GM19328 (cell line): Measurements from ENCODE around the gene SEMA3B.
"Not testable (repeated sequence)": the region's sequence is repeated elsewhere in the genome, so short reads cannot be mapped to it uniquely, and the experiment has no call there.

ENCODE experiments used
- ATAC-seq: cut with Tn5 transposase; IDR thresholded peaks from one replicate; pipeline ENCODE4 v1.9.1; 2021; ENCODE audit warnings: mild to moderate bottlenecking, moderate library complexity; ENCODE audit not compliant: unreplicated experiment

Gene SEMA3B

DNA sequence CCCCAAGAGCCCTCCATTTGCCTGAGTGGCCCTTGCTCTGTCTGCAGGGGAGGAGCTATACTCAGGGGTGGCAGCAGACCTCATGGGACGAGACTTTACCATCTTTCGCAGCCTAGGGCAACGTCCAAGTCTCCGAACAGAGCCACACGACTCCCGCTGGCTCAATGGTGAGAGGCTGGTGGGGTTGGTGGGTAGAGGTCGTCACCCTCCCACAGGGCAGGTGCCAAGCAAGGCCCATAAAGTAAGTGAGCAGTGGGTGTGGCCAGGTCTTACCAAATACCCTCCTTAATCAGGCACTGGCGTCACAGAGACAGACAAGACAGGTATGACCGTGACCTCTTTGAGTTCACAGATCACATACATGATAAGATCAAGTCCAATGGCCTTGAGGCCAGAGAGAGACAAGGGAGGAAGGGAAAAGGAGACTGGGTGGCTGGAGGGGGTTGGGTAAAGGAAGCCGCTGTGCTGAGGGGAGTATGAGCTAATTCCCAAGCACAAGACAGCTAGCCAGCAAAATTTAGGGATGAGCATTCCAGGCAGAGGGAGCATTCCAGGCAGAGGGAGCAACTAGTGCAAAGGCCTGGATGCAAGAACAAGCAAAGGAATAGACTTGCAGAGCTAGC is 2.5 kb downstream of the SEMA3B start:
- ATAC-seq: no peak

DNA sequence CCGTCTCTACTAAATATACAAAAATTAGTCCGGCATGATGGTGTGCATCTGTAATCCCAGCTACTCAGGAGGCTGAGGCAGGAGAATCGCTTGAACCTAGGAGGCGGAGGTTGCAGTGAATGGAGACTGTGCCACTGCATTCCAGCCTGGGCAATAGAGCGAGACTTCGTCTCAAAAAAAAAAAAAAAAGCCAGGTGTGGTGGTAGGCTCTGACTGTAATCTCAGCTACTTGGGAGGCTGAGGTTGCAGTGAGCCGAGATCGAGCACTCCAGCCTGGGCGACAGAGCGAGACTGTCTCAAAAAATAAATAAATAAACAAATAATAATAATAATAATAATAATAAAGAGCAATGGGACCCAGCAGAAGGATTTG is 3.6 kb downstream of the SEMA3B start:
- not testable (repeated sequence) for ATAC-seq

DNA sequence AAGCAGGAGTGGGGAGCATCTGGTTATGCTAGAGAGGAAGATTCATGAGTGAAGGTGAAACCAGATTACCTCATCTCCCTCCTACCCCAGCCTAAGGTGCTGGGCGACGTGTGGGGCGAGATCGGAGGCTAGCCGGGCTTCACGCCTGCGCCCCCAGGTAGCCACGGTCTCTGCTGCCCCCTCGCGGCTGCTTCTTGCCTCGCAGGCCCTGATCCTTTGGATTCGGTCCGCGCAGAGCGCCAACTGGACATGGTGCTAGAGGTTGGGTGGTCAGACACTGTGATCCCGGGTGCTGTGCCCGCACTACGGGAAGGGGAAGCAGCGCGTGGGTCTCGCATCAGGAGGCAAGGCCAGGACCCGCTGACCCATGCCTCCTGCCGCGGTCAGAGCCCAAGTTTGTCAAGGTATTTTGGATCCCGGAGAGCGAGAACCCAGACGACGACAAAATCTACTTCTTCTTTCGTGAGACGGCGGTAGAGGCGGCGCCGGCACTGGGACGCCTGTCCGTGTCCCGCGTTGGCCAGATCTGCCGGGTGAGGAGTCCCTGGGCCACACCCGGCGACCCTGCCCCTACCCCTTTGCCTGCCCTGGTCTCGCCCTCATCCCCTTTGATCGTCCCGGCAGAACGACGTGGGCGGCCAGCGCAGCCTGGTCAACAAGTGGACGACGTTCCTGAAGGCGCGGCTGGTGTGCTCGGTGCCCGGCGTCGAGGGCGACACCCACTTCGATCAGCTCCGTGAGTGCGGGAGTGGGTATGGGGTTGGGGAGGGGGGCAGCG is 4.2 kb downstream of the SEMA3B start:
- ATAC-seq: peak; percentile 81

DNA sequence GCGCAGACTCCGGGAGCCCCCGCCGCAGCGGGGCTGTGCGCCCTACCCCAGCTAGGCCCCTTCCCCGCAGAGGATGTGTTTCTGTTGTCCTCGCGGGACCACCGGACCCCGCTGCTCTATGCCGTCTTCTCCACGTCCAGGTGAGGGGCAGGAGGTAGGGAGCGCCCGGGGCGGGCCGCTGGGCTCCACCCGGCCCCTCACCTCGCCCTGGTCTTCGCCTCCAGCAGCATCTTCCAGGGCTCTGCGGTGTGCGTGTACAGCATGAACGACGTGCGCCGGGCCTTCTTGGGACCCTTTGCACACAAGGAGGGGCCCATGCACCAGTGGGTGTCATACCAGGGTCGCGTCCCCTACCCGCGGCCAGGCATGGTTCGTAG is 4.7 kb downstream of the SEMA3B start:
- ATAC-seq: no peak

DNA sequence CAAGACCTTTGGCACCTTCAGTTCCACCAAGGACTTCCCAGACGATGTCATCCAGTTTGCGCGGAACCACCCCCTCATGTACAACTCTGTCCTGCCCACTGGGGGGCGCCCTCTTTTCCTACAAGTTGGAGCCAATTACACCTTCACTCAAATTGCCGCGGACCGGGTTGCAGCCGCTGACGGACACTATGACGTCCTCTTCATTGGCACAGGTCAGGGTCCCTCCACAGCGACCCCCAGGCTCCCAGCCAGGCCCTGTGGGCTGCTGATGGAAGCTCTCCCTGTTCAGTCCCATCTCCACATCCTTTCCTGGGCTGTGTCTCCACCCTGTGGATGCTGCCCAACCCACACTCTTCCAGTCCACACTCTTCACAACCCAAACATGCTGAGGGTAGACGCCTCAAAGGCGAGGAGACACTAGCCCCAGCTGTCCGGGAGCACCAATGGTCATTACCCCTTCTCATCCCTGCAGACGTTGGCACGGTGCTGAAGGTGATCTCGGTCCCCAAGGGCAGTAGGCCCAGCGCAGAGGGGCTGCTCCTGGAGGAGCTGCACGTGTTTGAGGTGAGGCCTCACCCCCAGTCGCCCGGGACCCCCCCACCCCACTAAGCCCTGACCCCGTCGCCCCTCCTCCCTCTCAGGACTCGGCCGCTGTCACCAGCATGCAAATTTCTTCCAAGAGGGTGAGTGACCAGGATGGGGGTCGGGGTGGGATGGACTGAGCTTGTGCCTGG is 5.6 kb downstream of the SEMA3B start:
- no peak for ATAC-seq

DNA sequence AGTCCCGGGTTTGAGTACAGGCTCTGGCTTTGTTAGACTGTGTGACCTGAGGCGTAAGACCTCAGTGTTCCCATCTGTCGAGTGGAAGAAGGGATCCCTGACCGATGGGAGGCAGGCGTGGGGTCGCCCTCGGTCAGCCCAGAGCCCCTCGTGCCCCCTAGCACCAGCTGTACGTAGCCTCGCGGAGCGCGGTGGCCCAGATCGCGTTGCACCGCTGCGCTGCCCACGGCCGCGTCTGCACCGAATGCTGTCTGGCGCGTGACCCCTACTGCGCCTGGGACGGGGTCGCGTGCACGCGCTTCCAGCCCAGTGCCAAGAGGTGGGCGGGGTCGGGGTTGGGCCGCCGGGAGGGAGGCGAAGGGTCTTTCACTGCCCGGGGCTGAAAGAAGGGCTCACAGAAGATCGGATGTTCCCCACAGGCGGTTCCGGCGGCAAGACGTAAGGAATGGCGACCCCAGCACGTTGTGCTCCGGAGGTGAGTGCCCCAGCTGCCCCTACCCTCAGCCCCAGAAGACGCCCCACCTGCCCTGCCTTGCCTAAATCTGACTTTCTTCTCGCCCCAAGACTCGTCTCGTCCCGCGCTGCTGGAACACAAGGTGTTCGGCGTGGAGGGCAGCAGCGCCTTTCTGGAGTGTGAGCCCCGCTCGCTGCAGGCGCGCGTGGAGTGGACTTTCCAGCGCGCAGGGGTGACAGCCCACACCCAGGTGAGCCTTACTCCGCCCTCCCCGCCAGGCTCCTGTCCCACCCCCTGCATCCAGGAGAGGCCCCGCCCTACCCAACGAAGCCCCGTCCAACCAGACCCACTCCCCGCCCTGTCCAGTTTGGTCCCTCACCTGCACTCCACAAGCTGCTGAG is 6.4 kb downstream of the SEMA3B start:
- ATAC-seq: no peak

DNA sequence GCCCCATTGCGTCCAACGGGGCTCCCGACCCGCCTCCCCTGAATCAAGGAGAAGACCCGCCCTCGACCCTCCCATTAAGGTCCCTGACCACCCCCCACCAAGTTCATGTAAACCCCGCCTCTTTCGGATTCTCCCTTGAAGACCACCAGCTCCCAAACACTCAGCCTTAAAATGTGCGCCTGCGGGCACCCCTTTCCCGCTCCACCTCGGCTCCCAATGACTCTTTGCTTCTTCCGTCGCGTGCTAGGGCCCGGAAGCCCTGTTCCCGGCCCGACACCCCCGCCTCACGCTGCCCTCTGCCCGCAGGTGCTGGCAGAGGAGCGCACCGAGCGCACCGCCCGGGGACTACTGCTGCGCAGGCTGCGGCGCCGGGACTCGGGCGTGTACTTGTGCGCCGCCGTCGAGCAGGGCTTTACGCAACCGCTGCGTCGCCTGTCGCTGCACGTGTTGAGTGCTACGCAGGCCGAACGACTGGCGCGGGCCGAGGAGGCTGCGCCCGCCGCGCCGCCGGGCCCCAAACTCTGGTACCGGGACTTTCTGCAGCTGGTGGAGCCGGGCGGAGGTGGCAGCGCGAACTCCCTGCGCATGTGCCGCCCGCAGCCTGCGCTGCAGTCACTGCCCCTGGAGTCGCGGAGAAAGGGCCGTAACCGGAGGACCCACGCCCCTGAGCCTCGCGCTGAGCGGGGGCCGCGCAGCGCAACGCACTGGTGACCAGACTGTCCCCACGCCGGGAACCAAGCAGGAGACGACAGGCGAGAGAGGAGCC is 7.2 kb downstream of the SEMA3B start:
- ATAC-seq: no peak

DNA sequence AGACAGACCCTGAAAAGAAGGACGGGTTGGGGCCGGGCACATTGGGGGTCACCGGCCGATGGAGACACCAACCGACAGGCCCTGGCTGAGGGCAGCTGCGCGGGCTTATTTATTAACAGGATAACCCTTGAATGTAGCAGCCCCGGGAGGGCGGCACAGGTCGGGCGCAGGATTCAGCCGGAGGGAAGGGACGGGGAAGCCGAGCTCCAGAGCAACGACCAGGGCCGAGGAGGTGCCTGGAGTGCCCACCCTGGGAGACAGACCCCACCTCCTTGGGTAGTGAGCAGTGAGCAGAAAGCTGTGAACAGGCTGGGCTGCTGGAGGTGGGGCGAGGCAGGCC is 7.8 kb downstream of the SEMA3B start:
- no peak for ATAC-seq

DNA sequence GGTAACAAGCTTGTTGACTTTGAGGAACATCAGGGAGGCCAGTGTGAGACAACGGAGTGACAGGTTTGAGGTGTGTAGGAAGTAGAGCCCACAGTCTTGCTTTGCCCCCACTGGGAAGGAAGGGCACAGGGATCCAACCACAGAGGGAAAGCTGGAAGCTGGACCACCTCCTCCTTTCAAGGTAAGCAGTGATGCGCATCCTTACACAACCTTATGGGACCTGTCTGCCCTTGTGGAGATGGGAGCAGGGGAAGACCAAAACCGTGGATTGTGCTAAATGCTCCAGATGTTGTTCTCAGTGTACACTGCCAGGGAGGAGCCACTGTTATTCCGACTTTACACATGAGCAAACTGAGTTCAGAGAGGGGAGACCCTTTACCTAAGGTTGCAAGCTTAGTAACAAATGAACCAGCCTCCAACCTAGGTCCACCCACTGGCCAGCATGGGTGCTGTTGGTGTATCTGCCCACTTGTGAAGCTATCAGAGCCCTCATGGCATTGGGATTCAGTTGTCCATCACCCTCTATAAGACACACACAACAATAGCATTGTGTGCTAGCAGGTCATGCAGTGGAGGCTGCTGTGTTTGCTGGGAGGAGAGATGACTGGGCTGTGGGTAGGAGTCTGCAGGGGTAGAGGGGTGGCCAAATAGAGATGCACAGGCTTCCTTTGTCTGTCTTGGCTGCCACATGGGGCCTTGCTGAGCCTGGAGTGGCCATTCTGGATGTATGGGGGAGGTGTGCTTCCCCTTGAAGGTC is 9.4 kb downstream of the SEMA3B start:
- no peak for ATAC-seq

DNA sequence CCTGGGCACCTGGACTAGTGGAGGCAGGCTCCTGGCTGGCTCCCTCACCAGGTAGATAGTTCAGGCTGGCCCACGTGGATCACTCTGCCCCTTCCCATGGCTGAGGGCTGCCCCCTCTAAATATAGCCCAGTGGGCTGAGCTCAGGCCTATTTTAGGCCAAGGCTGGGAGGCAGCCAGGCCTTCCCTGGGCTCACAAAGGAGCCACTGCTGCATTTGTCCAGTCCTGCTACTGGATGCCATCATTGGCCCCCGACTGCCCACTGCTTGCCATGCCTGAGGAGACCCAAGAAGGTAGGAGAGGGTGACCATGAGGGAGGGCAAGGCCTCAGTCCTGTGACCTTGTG is 9.9 kb downstream of the SEMA3B start, which contains the start of gene LSMEM2:
Gene LSMEM2 (plus strand): TSS at position 208 of the 345 bp plus-strand sequence. CDS start 27 bp downstream, at position 235.
- no peak for ATAC-seq

DNA sequence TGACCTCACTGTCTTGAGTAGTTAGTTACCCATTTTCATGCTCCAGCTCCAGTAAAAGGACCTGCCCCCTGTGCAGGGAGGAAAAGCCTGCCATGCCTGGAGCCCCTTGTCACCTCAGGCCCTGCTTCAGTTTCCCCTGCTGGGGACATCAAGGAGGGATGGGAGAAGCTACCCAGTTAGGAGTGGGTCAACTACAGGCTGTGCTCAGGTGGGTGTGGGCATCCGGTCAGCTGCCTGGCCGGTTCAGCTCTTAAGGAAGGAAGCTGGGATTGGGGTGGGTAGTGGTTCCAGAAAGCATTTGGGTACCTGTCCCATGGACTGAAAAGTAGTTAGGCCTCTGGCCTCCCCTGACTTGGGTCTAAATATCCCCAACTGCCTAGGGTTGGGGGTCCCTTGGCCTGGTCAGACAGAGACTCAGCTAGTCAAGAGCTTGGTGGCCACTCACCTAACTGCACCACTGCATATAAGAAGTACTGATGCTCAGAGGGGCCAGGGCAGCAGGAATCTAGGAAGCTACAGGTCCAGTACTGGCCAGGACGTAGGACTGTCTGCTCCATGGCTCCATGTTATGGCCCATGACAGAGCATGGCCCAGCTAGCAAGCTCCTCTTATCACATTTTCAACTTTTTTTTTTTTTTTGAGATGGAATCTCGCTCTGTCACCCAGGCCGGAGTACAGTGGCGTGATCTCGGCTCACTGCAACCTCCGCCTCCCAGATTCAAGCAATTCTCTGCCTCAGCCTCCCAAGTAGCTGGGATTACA is 10.5 kb downstream of the SEMA3B start:
- ATAC-seq: no peak

DNA sequence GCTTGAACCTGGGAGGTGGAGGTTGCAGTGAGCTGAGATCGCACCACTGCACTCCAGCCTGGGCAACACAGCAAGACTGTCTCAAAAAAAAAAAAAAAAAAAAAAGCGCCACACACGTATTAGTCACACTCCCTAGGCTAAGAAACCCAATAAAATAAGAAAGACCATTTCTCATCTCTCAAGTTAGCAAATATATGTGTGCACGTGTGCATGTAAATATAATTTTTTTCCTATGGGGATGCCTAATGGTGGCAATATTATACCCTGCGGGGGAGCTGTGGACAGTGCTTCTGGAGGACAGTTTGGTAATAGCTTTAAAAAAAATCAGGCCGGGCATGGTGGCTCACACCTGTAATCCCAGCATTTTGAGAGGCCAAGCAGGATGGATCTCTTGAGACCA is 15.2 kb downstream of the SEMA3B start:
- ATAC-seq: not testable (repeated sequence)

DNA sequence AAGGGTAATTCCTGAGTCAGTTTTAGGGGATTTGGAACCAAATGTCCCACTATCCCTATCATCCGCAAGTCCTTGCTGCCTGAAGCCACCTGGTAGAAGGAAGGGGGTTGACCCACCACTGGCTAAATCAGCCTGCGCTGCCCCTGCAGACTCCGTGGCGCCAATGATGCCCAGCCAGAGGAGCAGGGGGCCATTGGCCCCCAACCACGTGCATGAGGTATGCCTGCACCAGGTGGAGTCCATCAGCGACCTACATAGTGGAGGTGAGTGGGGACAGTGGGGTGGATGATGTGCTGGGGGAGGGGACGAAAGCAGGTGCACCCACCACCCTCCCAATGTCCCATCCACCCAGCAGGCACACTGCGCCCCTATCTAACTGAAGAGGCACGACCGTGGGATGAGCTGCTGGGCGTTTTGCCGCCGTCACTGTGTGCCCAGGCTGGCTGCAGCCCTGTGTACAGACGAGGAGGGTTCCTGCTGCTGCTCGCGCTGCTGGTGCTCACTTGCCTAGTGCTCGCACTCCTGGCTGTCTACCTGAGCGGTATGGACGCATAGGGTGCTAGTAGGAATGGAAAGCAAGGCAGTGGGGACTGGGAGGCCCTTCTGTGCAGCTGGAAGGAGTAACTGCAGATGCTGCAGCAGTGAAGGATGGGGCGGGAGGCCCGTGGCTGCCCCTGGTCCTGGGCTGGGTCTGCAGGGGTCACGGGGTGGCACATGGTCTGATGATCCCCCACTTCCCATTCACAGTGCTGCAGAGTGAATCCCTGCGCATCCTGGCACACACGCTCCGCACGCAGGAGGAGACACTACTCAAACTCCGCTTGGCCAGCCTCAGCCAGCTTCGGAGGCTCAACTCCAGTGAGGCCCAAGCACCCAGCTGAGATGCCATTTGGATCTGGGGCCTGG is 17.6 kb downstream of the SEMA3B start:
- ATAC-seq: no peak

DNA sequence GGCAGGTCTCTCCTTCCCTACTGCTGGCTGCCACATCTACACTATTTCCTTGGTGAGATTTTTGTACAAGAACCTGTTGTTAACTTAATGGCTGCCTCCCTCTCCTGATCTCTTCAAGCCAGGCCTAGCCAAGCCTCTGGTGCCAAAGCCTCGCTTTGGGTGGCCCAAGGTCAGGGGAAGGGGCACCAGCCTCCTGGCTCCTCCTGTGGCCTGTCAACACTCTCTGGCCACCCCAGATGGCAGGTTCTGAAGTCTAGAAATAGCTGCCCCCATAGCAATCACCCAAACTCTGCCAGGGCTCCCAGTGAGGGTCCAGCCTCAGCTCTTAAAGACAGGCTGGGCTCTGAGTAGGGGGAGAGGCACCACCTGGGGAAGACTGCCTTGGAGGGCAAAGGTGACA is 18.3 kb downstream of the SEMA3B start:
- ATAC-seq: no peak

DNA sequence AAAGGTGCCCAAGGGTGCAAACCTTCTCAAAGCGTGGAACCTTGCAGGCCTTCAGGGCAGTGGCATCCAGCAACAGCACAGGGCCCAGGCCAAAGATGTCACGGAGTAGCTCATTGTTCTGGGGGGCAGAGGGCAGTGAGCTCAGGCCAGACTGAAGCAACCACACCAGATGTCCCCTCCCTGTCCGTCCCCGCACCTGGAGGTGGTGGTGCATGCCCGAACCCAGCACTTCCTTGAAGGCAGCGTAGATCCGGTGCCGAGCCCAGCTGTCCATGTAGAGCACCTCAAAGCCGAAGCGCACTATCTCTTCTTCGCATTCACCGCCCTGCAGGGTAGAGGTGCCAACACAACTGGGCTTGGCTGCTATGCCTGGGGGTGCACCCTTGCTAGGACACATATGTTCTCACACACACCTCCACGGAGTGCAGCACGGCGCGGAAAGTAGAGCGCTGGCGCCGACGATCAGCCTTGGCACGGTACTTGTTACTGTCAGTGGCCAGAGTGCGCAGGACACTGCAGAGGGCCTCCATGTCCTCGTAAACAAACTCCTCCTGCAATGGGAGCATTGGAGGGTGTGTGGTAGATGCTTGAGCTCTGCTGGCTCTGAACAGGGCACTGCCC is 19.6 kb downstream of the SEMA3B start:
- no peak for ATAC-seq

DNA sequence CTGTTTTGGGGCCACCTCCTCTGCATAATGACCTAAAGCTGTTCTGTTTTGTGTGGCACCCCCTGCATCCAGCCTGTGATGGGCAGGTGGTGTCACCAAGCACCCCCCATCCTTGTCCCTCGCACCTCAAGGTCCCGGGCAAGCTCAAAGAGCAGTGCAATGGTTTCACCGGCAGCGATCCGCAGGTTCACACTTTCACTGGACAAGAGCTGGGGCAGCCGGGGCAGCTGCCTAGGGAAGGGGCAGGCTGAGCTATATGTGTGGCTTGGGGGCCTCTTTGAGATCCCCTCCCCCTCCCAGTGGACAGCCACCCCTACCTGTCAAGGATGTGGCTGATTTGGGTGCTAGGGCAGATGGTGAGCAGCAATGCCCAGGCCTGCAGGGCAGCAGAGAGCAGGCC is 20.2 kb downstream of the SEMA3B start:
- ATAC-seq: no peak

DNA sequence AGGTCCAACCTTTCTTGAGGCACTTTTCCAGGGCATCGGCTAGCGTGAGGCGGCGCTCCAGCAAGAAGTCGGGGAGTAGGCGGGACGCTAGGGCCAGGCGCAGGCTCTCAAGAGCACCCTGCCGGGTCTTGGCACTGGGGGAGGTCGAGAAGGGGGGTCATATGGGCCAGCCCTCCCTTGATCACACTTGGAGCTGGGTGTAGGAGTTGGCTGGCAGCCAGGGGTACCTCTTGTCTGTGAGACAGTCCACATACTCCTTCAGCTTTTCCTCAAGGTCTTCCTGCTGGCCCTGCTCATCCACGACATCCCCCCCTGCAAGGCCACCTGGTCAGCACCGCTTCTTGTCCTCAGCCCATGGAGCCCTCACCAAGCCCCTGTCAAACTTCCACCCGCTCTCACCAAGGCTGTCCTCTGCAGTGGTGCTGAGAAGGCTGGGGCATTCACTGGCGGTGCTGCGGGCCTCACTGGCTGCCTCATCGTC is 21.3 kb downstream of the SEMA3B start:
- no peak for ATAC-seq
